ENCODE data around the gene MALRD1. TPM values are rescaled to one million over a fixed set of nuclear protein-coding genes. Genes with fewer than 3 reads are reported as not detected.

Gene MALRD1
- total and polyA plus RNA-seq, 2 of the 8 experiments (the other 6 are each of a cell fraction or from before 2014, with no cell fraction given), result 0.32 to 0.35 TPM

DNA sequence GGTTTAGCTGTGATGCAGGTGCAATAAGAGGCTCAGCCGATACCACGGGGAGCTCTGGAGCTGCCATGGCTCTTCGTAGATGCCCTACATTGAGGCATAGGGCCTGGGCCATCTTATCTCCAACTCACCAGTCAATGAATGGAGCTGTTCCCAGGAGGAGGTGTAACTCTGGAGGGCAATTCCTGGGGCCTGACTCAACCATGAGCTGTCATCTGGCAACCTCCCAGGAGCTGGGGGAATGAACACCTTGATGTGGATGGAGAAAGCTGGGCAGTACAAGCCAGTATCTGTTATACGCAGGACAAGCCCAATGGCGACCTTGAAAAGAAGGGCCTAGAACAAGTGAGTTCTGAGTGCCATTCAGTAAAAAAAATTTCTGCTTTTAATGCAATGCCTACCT lies 543.7 kb downstream of the MALRD1 start:
- Histone ChIP-seq H2BK12ac (ENCODE audit: low read depth, low read length) (no peak overlapping the region), H3K27ac (ENCODE audit: low read depth, low read length) (no peak overlapping the region), H3K27me3 (replicated peaks in 1 of 4; ENCODE audit: control insufficient read depth in 3 of 4, extremely low read depth in 1 of 4, insufficient read depth in 3 of 4, low read length in 3 of 4) (peaks cover 0 to 1% (median 0%) of the 10 kb centered on the region in 4 experiments; a peak in 1 of 7 replicates), H2BK15ac (ENCODE audit: low read length) (no peak overlapping the region), H2BK120ac (replicated peaks; ENCODE audit: low read depth, low read length) (no peak overlapping the region), H3K4me2 (ENCODE audit: insufficient read depth in 1 of 2, low read depth in 2 of 2, low read length in 2 of 2) (no peak overlapping the region), H2BK20ac (ENCODE audit: low read length) (no peak overlapping the region), H3K4ac (replicated peaks; ENCODE audit: insufficient read length, low read depth, low read length) (no peak overlapping the region), H3K56ac (replicated peaks; ENCODE audit: insufficient read length, low read depth, low read length) (no peak overlapping the region), H3K23me2 (ENCODE audit: low read depth, low read length) (no peaks in the 10 kb centered on the region), H2AK5ac (ENCODE audit: low read depth, low read length) (no peak overlapping the region), H2AFZ (ENCODE audit: low read length) (no peak overlapping the region; the same call in 1 of the 2 replicates), H3K18ac (ENCODE audit: extremely low read depth, low read length) (no peak overlapping the region), H4K5ac (ENCODE audit: insufficient read length, low read depth, low read length) (no peak overlapping the region), H3K9ac (replicated peaks in 1 of 4; ENCODE audit: extremely low read depth in 1 of 4, low read depth in 3 of 4, low read length in 3 of 4) (no peak overlapping the region), H3K79me2 (ENCODE audit: control insufficient read depth in 1 of 2, insufficient read depth in 2 of 2, low read length in 2 of 2) (no peaks in the 10 kb centered on the region), H2BK5ac (ENCODE audit: low read depth, low read length) (no peak overlapping the region), H3K14ac (ENCODE audit: insufficient read length) (no peak overlapping the region), H4K20me1 (replicated peaks in 1 of 2; ENCODE audit: control insufficient read depth in 1 of 2, insufficient read depth in 2 of 2, low read length in 2 of 2) (no peaks in the 10 kb centered on the region), H3K23ac (ENCODE audit: insufficient read length) (no peak overlapping the region), H3K4me1 (replicated peaks in 1 of 4; ENCODE audit: control insufficient read depth in 3 of 4, insufficient read depth in 4 of 4, low read length in 3 of 4) (no peaks in the 10 kb centered on the region), H3K4me3 (ENCODE audit: extremely low read depth in 1 of 4, insufficient read depth in 2 of 4, low read depth in 3 of 4, low read length in 4 of 4) (no peak overlapping the region), H4K8ac (ENCODE audit: extremely low read depth, insufficient read depth, low read length) (no peak overlapping the region), H3K9me3 (ENCODE audit: insufficient read depth in 2 of 2, low read depth in 1 of 2, low read length in 1 of 2) (peaks cover 0 to 4% of the 10 kb centered on the region in 2 experiments; a peak in 2 of 4 replicates), H4K91ac (replicated peaks; ENCODE audit: insufficient read length, low read length) (no peak overlapping the region), H3K36me3 (ENCODE audit: control insufficient read depth in 2 of 4, insufficient read depth in 4 of 4, low read length in 3 of 4) (no peaks in the 10 kb centered on the region), H3K79me1 (ENCODE audit: low read depth, low read length) (no peaks in the 10 kb centered on the region)
- ChIA-PET CTCF (ENCODE audit: partially characterized antibody) (interaction anchor here (1.1 kb wide), 1 partner anchor 26 kb away, joined by 3 read pairs; no protein-coding TSS in a partner anchor), POLR2A (ENCODE audit: partially characterized antibody) (no interaction called here)
- DNase-seq (ENCODE audit: low read depth in 1 of 2, low spot score in 2 of 2), result no peak
- 88% methylated on average over 5 of the region's 5 CpGs; no CpG with 5 or more reads in 1 of the 2 experiments for WGBS, 2 experiments (ENCODE audit: extremely low coverage in 1 of 2, insufficient coverage in 1 of 2, insufficient read length in 1 of 2, insufficient replicate concordance in 2 of 2, low coverage in 1 of 2, low lambda C conversion rate in 2 of 2, missing lambda C conversion rate in 1 of 2)
- no peak for FAIRE-seq
